HG03159 (cell line): Measurements from ENCODE around the gene AGPS.

Experiments
- ATAC-seq: cut with Tn5 transposase; IDR thresholded peaks from one replicate; pipeline ENCODE4 v1.9.1; 2021; ENCODE audit warnings: mild to moderate bottlenecking, moderate library complexity; ENCODE audit not compliant: unreplicated experiment

Gene AGPS

DNA sequence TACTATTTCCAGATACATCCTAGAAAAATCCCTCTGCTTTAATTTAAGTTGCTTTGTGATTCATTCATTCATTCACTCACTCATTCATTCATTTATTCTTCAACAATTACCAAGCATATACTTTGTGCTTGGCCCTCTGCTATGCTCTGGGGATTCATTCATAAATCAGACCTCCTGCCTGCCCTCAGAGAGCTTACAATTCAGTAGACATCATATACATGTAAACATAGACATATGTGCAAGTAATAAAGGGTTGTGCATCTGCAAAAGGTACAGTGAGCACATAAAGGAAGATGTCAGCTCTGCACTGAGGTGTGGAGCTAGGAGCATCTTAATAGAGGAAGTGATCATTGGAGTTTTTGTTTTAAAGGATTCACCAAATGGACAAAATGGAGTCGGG lies 189.4 kb downstream of the AGPS start:
- no peak for ATAC-seq

DNA sequence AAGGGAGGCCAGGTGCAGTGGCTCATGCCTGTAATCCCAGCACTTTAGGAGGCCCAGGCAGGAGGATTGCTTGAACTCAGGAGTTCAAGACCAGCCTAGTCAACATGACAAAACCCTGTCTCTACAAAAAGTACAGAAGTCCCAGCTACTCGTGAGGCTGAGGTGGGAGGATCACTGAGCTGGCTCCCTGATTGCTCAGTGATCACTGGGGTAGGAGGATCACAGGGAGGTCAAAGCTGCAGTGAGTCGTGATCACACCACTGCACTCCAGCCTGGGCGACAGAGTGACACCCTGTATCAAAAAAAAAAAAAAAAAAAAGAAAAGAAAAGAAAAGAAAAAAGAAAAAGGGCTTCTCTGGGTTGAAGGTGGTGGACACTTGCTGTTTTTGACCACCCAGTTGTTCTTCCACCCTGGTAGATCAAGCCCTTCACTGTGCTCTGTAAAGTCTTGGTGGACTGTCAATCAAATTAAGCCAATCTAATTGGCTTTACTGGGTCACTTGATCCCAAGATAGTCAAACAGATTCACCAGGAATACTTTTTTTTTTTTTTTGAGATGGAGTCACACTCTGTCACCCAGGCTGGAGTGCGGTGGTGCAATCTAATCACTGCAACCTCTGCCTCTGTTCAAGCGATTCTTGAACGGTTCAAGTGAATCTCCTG lies 191.6 kb downstream of the AGPS start:
- ATAC-seq = no peak

DNA sequence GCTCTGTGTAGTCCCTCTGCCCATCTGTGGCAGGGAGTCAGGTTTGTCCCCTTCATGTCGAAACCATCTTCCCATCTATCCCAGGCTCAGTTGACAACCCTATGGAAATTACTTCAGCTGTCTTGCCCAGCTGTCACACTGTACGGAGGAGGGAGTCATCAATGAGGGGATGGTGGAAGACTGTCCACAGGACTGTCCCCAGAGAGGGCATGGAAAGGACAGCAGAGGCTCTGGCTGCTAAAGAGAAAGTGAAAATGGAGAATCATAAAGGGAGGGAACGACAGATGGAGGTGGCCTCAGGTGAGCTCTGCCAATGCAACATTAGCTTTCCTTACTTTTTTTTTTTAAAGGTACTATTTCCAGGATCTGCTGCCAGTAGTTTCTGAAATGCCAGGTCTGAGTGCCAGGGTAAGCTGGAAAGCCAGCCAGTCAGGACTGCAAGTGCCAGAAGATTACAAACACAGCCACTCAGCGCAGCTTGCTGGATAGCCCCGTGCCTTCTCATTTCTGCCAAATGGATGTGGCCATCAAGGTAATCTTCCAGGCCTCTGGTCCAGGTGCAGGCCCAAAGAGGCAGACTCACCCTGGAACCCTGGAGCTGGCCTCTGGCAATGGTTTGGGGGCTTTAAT lies 192.8 kb downstream of the AGPS start:
- ATAC-seq = no peak

DNA sequence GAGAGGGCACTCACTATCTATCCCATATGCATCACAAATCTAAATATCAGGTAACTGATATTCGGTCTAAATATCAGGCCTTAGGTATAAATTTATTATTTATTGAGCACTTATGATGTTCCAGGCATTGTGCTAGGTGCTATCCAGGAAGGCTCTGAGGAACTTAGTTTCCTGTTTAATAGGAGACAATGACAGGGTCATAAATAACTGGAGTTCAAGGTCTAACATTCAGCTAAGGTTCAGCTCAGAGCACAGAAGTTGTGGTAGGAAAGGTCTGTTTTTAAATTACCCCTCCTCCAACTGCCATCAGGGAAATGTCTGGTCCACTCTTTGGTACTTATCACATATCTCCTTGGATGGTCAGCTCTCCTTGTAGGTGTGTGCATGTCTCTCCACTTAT lies 193.6 kb downstream of the AGPS start:
- no peak for ATAC-seq

DNA sequence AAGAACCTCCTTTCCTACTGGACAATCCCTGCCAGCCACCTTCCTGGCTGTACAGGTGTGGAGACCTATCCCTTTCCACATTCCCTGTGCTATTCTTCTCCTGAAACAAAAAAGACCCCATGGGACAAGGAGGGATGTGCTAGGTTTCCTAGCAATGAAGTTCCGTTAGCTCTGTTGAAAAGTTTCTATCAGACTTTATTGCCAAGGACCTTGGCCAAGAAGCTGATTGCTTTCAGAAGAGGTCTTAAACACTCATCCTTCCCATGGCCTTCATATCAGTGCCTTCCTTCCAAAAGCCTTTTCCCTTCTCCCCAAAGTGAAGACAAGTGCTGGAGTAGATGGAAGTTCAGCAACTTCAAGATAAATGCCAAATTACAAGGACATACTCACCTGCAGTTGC lies 194.8 kb downstream of the AGPS start:
- no peak for ATAC-seq

DNA sequence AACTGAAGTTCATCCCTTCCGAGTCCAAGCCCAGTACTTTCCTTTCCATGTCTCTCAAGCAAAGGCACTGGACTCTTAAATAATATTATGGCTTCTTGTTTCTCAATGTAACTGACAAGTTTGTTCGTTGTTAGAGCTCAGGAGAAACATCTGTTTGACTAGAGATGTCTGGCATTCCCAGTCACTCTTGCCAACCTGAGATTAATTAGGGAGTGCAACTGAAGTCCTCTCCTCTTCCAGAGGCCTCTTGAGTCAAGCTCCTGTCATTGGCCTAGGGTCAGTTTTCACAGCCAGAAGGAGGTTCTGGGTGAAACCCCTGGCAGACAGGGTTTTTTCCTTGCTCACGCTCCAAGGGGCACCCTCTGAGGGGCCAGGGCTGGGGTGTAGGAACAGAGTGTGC lies 196.1 kb downstream of the AGPS start:
- no peak for ATAC-seq

DNA sequence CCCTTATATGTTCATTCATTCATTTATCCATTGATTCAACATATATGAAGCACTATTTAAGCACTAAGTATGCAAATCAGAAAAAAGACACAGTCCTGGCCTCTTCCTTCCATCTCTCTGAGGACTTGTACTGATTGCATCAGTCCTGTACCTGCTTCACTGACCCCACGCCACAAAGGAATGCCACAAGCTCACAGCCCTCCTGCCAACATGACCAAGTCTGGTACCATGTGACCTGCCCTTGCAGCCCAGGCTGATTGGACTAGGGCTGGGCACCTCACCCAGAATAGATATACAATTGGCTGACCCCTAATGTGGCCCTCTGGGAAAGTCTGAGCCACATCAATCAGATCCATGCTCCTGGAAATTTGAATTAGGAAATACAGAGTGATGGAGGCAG lies 196.6 kb downstream of the AGPS start:
- no peak for ATAC-seq

DNA sequence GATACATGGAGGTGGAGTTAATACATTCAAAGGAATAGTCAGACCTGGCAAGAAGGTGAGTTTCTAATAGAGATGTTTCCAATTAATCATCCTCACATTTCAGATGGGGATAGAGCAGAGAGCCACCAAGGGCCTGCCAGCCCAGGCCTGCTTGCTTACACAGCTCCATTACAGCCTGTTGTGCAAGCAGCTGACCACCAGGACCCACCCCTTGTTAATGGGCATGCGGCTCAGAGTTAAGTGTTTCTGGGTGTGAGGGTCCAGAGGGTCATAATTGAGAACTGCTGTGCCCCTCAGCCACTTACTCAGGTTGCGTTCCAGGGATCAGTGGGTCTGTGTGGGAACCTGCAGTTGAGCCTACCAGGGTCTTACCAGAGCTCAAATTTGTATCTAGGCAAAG lies 199.8 kb downstream of the AGPS start:
- ATAC-seq = no peak

DNA sequence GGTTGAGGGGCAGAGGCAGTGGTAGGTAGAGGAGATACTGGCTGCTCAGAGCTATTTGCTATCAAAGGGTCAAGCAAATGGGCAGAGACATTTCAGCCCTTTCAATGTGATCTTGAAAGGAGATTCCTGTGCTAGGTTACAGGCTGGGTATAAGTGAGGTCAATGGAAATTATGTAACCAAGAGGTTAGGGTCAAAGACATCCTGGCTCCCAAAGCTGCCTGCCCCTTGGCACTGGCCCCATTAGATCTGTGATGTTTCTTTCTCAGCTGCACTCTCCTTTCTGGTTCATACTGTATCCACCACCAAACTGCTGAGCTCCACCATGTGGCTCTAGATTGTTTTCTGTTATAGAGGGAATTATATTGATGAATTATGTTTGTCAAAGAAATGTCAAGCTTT lies 200.4 kb downstream of the AGPS start:
- no peak for ATAC-seq

DNA sequence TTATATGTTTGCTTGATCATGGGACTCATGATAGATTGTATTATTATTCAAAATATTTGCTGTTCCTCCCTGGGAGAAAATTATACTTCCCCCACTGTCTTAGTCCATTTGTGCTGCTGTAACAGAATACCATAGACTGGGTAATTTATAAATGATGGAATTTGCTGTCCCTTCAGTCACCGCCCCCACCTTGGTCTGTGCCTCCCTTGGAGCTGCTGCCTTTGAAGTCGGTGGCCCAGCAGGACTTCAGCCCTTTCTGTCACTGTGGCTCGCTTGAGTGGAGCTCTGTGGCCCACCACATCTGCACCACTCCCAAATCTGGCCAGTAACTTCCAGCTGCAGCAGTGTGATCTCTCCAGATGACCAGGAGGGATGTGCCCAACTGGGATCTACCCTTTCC lies 200.8 kb downstream of the AGPS start:
- ATAC-seq = no peak
